GM13976 (cell line): ENCODE measurements around the gene HECTD4.
A peak's percentile ranks its signal among the peaks of the same experiment; 100 is the strongest.
"Not testable (repeated sequence)": the region's sequence is repeated elsewhere in the genome, so short reads cannot be mapped to it uniquely, and the experiment has no call there.

ENCODE experiments used
- DNase-seq: peaks from one replicate; pipeline ENCODE4 v3.0.0; 2012; ENCODE audit warnings: low spot score
- in situ Hi-C: fragments of 300-500 bp; cut with MboI; formaldehyde crosslinking; loops from one replicate; pipeline ENCODE4 v1.12.0; 2022; ENCODE audit warnings: low sequenced_read_pairs, mixed read lengths, inconsistent platforms; ENCODE audit not compliant: unreplicated experiment
- TF ChIP-seq, protein P1 (sequence below): IDR thresholded peaks from 2 replicates; pipeline ENCODE4 v1.5.1; 2012; ENCODE audit warnings: borderline replicate concordance, mild to moderate bottlenecking; ENCODE audit not compliant: insufficient read depth; ENCODE audit errors: extremely low read depth, missing control alignments, control extremely low read depth

Gene HECTD4

DNA sequence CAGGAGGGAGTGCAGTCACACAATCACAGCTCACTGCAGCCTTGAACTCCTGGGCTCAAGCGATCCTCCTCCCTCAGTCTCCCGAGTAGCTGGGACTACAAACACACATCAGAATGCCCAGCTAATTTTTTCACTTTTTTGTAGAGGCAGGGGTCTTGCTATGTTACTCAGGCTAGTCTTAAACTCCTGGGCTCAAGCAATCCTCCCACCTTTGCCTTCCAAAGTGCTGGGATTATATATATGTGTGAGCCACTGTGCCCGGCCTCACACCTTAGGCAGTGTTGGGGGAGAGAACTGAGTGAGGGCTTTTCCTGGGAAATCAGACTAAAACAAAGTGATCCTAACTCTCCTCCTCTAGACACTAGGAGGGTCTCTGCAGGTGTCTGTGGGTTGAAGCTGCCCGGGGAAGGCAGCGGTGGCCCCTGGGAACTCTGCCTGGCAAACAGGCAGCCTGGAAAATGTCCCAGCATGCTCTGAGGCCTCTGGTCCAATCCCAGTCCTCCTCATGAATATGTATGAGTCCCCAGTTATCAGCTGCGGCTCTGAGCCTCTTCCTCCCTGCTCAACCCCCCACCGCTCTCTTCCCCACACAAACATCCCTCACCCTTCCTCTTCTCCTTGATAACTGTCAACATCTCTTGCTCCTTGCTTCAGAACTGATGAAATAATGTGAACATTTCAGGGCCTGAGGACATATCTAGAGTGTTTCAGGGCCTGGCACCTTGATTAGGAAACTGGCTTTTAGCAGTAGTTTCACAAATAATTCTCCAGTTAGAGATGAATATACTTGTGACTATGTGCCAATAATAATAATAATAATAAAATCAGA, 265.8 kb downstream of the HECTD4 start:
- TF ChIP-seq, protein P1, sequence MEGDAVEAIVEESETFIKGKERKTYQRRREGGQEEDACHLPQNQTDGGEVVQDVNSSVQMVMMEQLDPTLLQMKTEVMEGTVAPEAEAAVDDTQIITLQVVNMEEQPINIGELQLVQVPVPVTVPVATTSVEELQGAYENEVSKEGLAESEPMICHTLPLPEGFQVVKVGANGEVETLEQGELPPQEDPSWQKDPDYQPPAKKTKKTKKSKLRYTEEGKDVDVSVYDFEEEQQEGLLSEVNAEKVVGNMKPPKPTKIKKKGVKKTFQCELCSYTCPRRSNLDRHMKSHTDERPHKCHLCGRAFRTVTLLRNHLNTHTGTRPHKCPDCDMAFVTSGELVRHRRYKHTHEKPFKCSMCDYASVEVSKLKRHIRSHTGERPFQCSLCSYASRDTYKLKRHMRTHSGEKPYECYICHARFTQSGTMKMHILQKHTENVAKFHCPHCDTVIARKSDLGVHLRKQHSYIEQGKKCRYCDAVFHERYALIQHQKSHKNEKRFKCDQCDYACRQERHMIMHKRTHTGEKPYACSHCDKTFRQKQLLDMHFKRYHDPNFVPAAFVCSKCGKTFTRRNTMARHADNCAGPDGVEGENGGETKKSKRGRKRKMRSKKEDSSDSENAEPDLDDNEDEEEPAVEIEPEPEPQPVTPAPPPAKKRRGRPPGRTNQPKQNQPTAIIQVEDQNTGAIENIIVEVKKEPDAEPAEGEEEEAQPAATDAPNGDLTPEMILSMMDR: no peak
- in situ Hi-C loops: no loop called here
- DNase-seq: peak; percentile 58

DNA sequence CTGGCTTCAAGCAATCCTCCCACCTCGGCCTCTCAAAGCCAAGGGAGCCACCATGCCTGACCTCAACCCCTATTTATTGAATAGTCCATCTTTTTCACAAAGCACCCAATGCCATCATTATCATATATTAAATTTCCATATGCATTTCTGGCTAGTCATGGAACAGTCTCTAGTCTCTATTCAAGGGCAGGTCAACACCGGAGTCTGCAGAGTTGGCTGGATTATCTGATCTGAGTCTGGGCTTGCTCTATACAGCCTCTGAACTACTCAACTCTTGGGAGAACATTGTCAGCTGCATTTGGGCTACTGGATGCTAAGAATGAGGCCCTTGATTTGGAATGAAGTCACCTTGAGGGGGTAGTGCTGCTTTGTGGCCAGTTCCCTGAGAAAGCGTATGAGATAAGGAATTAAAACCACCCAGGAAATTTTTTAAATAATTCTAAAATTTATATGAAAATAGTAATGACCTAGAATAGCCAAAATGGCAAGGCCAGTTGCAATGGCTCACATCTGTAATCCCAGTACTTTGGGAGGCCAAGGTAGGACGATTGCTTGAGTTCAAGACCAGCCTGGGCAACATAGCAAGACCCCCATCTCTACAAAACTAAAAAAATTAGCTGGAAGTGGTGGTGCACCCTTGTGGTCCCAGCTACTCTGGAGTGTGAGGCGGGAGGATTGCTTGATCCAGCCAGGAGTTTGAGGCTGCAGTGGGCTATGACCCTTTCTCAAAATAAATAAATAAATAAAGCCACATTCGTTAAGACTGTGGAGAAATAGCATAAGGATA, 266.8 kb downstream of the HECTD4 start:
- in situ Hi-C loops: no loop called here
- TF ChIP-seq, protein P1: no peak
- no peak for DNase-seq

DNA sequence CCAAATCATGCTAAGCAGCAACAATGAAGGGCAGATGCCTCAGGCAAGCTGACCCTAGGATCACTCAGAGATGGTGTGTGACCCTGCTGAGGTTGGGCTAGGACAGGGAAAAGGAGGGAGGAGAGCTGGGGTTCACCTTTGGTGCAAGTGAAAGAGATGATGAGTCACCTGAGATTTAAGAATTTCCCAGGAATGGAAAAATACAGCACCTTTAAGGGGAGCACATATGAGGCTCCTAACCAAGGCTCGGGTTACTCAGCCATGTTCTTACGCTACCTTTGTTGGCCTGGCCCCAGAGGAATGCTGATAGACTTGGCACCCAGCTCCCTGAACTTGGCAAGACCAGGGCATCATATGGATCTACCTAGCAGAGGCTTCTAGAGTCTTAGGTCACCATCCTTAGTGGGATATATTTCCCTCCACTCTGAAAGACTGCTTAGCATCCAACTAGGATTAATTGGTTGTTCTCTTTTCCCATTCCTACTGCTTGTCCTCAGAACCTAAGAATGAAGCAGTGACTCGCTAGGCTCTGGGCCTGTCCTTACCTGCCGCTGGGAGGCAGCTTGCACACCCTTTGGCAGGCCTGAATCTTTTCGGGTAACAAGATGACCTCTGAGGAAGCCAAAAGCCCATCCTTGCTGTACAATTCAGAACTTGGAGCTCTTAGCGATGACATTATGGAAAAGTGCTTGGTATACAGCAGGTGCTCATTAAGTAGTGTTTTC, 269.7 kb downstream of the HECTD4 start:
- DNase-seq: no peak
- TF ChIP-seq, protein P1: no peak
- in situ Hi-C loops: no loop called here

DNA sequence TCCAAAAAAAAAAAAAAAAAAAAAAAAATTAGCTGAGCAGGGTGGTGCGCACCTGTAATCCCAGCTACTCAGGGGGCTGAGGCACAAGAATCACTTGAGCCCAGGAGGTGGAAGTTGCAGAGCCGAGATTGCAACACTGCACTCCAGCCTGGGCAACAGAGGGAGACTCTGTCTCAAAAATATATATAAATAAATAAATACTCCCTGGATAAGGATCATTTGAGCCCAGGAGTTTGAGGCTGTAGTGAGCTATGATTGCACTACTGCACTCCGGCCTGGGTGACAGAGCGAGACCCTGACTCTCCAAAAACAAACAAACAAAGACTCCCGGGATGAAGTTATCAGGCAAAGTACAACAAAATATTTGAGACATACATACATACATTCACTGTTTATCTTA, 270.3 kb downstream of the HECTD4 start:
- in situ Hi-C loops: no loop called here
- no peak for DNase-seq
- TF ChIP-seq, protein P1: no peak

DNA sequence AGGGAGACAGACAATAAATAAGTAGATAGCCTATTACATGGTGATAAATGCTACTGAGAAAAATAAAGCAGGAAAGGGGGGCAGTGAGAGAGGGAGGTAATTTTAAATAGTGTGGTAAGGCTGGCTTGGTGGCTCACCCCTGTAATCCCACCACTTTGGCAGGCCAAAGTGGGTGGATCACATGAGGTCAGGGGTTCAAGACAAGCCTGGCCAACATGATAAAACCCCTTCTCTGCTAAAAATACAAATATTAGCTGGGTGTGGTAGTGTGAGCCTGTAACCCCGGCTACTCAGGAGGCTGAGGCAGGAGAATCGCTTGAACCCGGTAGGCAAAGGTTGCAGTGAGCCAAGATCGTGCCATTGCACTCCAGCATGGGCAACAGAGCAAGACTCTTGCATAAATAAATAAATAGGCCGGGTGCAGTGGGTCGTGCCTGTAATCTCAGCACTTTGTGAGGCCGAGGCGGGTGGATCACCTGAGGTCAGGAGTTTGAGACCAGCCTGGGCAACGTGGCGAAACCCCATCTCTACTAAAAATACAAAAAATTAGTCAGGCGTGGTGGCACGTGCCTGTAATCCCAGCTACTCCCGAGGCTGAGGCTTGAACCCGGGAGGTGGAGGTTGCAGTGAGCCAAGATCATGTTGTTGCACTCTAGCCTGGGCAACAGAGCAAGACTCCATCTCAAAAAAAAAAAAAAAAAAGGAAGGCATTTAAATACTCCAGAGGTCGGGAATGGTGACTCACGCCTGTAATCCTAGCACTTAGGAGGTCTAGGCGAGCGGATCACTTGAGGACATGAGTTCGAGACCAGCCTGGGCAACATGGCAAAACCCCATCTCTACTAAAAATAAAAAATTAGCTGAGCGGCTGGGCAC, 271.2 kb downstream of the HECTD4 start:
- in situ Hi-C loops, DNase-seq: not testable (repeated sequence)
